ENCODE measurements around the gene CAMK1D.
"Not testable (repeated sequence)": the region's sequence is repeated elsewhere in the genome, so short reads cannot be mapped to it uniquely, and the experiment has no call there.

Gene CAMK1D

DNA sequence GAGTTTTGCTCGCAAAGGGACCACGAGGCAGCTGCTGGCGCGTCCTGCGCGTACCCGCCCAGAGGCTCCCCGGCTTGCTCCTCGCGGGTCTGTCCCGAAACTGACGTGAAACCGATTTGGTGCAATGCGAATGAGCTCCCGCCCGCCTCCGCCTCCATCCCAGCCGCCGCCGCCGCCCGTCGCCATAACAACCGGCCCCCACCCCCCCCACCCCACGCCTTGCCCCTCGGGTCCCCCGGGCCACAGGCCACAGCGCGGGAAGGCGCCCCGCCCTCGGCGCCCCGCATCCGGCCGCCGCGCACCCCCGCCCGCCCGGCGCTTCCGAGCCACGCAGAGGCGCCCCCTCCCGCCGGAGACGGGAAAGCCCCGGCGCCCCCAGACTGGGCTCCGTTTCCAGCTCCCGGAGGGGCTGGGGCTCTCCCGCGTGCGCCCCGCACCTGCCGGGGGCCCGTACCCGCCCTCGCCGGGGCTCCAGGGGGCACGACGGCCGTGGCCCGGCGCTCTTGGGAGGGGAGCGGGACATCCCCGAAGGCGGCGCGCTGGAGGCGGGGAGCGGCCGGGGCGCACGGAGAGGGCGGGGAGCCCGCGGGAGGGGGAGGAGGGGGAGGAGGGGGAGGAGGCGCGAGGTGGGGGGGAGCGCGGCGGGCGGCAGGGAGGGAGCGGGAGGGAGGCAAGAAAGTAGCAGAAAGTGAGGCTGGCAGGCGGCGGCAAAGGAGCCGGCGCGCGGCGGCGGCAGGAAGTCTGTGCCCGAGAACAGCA is at the start of gene CAMK1D:
Gene CAMK1D, plus strand, starts transcription at position 678 of the 759 bp plus-strand sequence.
- DNase-seq (ENCODE audit: low spot score) = peak; percentile 77

DNA sequence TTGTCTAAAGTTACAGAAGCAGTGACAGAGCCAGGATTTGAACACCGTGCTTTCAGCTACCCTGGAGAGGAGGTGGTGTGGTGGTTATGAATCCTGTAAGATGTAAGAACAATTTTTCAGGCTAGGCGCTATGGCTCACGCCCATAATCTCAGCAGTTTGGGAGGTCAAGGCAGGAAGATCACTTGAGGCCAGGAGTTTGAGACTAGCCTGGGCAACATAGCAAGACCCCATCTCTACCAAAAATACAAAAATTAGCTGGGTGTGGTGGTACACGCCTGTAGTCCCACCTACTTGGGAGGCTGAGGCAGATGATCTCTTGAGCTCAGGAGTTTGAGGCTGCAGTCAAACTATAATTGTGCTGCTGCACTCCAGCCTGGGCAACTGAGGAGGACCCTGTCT is 48.3 kb upstream of the CAMK1D start:
- not testable (repeated sequence) for DNase-seq (ENCODE audit: low spot score)

DNA sequence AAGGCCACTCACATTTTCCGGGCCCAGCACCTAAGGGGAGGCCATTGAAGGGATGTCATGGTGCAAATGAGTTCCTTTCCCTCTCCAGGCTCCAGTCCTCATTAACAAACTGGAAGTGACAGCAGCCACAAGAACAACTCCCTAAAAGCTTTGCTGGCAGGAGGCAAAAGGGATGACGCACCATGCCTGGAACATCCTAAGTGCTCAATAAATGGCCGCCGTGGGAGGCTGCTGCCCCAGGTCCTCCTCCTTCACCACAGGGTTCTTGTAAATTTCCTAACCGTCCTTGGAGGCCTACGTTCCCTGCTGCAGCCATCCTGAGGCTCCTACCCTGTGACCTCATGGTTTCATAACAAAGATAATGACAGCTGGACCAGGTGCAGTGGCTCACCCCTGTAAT is 41.3 kb upstream of the CAMK1D start:
- DNase-seq (ENCODE audit: low spot score) = no peak

DNA sequence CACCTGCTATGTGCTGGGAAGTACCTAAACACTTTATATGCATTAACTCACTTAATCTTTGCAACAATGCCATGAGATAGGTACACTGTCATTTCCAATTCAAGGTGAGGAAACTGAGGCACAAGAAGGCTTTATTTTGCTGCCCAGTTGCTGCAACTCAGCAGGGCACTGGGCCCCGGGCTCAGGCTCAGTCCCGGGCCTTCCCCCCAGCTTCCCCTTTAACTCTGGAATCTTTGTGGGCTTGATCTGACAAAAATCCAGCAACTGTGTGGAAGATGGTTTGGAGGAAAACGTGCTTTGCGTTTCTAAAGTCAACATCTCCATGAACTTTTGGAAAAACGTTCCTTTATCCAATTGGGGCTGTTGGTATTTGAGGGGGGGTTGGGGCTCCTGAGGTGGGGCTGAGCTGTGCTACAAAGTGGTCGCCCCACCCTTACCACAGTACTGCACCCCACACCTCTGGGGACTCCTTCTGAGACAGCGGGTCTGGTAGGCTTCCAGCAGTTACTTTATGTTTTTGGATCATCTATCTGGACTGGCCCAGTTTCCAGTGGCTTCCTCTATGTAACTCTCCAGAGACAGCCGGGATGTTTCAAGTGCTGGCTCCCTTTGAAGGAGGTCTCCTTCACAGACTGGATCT is 40.5 kb upstream of the CAMK1D start:
- DNase-seq (ENCODE audit: low spot score) = no peak

DNA sequence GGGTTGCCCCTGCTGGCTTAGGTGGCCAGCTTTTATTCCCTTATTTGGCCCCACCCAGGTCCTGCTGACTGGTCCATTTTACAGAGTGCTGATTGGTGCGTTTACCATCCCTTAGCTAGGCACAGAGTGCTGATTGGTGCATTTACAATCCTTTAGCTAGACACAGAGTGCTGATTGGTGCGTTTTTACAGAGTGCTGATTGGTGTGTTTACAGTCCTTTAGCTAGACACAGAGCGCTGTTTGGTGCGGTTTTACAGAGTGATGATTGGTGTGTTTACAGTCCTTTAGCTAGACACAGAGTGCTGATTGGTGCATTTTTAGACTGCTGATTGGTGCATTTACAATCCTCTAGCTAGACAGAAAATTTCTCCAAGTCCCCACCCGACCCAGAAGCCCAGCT is 39.6 kb upstream of the CAMK1D start:
- DNase-seq (ENCODE audit: low spot score) = not testable (repeated sequence)

DNA sequence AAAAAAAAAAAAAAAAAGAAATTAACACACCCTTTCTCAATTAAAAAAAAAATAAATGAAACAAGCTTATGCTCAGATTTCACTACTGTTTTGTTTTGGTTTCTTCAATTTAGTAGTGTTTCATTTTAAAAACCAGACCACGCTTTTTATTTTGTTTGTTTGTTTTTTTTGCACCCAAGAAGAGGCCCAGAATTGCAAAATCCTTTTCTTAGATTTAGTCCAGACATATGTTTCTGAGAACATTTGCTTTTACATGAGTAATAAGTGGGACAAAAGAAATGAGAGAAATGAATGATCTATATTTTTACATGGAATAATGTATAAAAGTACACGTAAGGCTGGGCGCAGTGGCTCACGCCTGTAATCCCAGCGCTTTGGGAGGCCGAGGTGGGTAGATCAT is 34.5 kb upstream of the CAMK1D start:
- no peak for DNase-seq (ENCODE audit: low spot score)

DNA sequence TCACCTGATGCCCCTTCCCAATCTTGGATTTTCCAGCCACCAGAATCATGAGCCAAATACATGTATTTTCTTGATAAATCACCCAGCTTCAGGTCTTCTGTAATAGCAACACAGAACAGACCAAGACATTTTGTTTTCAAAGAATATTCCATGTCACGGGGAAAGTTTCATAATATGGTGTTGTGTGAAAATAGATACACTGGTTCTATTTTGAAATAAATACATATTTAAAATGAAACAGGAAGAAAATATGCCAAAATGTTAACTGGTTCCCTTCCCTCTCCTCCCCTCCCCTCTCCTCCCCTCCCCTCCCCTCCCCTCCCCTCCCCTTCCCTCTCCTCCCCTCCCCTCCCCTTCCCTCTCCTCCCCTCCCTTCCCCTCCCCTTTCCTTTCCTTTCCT is 30.3 kb upstream of the CAMK1D start:
- no peak for DNase-seq (ENCODE audit: low spot score)

DNA sequence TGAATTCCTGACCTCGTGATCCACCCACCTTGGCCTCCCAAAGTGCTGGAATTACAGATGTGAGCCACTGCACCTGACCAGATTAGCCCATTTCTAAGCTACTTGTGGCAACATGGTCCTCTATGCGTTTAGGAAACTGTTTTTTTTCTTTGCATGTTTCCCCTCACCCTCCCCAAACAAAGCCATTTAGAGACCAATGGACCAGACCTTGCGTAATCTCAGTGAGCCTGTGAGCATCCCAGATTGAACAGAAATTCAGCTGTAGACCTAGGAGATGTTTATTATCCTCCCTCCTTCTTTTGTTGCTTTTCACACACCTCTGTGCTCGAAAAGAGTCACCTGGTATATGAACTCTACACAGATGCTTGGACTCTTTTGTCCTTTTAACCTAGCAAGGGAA is 28.5 kb upstream of the CAMK1D start:
- no peak for DNase-seq (ENCODE audit: low spot score)

DNA sequence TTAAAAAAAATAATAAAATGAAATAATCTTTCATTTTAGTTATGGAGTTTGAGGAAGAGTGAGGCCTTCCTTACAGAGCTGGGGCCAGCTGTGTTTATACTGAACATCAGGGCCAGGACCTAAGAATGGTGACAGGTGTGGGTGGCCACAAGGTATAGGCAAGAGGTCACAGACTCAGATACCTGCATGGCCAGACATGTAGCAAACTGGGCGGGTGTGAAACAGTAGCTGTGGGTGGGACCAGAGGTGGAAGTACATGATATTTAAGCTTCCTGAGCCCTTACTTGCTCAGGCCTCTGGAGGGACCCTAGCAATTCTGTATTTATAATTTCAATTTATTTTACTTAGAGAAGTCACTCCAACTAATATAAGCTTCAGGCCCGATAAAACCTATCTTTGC is 27.7 kb upstream of the CAMK1D start:
- no peak for DNase-seq (ENCODE audit: low spot score)

DNA sequence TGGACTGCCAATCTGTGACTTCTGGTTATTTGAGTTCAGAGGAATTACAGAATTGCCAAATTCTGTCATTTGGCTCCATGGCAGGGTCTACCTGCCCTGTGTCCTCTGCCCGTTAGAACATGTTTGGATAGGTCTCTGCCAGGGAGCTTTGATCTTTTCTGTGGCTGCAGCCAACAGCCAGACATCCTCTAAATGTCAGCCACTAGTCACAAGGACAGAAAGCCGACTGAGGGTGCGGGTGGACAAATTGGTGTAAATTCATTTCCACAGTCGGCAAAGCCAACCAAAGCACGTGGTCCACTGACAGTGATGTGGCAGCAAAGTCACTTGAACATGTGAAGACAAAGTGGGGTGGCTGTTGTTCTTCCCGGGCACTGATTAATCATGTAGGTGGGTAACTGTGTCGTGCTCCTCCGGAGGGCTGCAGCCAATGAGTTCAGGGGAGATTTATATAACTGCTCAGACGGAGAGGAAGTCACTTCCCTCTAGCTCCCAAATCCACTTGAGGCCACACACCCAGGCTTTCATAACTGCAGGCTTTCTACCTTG is 26.7 kb upstream of the CAMK1D start:
- DNase-seq (ENCODE audit: low spot score) = peak; percentile 21

DNA sequence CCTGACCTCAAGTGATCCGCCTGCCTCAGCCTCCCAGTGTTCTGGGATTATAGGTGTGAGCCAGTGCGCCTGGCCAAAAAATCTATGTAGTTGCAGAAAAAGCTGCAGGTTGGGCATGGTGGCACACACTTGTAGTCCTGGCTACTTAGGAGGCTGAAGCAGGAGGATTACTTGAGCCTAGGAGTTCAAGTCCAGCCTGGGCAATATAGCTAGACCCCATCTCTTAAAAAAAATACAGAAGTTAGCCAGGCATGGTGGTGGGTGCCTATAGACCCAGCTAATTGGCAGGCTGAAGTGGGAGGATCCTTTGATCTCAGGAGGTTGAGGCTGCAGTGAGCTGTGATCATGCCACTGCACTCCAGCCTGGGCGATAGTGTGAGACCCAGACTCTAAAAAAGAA is 24.8 kb upstream of the CAMK1D start:
- no peak for DNase-seq (ENCODE audit: low spot score)

DNA sequence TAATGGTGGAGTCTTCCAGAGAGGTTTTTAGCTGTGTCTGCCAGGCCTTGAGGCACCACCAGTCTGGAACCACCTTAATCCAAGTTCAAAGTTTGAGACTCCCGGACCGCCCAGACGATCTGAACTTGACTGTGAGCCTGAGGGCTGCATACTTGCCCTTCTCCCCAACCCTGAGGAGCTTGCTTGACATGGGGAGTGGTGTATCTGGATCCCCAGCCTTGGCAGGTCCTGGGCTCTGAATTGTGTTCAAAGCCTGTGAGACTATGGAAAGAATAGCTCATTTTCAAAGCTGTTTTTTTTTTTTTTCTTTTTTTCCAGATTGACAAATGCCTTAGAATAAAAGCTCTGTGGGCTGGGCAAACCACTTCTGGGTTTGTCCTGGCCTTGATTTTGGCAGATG is 22.3 kb upstream of the CAMK1D start:
- DNase-seq (ENCODE audit: low spot score) = no peak

DNA sequence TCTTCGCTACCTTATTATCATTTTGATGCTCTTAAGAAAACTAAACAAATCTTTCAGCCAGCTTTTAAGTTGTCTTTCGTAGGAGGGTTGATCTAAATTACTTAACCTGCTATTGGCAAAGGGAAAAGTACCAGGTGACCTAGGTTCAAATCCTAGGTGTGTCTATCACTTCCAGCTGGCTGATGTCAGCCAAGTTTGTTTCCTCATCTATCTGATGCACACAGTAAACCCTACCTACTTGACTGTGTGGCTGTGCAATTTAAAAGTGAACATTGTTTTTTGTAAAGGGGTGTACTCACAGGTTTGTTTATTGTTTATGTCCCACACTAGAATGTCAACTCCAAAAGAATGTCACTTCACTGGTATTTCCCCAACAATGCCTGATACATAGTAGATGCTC is 21.9 kb upstream of the CAMK1D start:
- no peak for DNase-seq (ENCODE audit: low spot score)

DNA sequence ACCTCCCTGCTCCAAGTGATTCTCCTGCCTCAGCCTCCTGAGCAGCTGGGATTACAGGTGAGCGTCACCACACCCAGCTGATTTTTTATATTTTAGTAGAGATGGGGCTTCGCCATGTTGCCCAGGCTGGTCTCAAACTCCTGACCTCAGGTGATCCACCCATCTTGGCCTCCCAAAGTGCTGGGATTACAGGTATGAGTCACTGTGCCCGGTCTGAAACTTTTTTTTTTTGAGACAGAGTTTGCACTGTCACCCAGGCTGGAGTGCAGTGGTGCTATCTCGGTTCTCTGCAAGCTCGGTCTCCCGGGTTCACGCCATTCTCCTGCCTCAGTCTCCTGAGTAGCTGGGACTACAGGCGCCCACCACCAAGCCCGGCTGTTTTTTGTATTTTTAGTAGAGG is 21.0 kb upstream of the CAMK1D start:
- not testable (repeated sequence) for DNase-seq (ENCODE audit: low spot score)

DNA sequence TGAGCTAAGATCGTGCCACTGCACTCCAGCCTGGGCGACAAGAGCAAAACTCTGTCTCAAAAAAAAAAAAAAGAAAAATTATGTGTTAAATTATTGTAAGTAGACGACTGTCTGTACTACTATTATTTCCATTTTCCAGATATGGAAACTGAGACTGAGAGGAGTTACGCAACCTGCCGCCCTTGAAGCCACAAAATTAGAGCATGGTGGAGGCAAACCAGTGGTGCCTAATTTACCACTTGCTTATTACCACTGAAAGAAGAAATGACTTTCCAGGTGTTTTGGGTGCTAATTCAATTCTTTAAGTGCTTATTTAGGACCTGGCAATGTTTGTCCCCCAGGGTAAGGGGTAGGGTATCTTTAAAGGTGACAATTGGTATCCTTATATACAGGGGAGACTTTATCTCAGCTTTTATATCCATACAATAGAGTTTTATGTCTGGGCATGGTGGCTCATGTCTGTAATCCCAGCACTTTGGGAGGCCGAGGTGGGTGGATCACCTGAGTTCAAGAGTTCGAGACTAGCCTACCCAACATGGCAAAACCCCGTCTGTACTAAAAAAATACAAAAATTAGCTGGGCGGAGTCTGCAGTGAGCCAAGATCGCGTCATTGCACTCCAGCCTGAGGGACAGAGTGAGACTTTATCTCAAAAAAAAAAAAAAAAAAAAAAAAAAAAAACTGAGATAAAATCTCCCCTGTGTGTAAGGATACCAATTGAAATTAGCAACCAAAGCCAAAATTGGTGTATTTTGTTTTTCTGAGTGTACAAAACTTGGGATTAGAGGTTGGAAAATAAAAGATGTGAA is 16.6 kb upstream of the CAMK1D start:
- no peak for DNase-seq (ENCODE audit: low spot score)

DNA sequence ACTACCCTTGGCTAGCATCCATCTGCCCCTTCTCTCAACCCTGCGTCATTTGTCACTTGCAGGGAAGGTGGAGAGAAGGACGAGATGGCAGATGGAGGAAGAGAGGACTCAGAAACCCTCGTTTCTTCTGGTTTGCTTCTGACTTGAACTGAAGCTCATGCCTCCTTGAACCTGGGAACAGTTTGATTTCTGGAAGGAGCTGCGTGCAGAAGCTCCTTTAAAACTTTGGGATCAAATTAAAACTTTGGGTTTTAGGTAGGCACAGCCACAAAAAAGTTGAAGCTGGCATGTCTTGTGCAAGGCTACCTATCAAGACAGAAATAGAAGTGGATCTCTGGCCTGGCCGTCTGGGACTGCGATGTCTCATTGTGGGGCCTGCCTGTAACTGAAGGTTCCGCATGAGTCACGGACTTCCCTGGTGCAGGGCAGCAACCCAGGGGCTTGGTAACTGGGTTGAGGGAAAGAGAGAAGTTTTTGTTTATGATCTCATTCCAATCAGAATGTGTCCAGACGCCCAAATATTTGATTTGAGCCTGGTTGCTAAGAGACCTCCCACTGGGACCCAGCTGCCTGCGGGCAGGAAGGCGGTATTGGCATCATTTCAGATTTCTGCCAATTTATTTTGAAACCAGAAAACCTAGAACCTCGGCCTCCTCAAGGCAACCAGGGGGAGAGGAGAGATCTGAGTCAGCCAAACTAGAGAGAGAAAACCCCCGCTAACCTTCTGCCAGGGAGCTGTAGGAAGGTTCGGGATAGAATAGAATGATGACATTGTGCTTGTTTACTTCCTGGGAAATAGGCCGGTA is 15.8 kb upstream of the CAMK1D start:
- peak; percentile 64 for DNase-seq (ENCODE audit: low spot score)

DNA sequence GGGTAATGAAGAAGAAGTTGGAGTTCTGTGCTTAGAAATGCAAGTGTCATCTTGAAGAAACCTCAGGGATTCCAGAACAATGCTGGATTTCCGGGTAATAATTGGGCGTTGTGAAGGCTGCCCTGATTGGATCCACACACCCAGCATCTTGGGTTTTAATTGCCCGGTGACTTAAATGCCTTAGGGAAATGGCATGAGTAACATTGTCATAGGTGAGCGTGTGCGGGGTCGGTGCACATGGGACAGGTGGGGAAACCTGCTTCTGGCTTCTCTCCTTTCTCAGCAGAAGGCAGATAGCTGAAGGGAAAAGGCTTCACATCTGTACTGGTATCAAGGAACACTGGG is 15.2 kb upstream of the CAMK1D start:
- DNase-seq (ENCODE audit: low spot score) = no peak

DNA sequence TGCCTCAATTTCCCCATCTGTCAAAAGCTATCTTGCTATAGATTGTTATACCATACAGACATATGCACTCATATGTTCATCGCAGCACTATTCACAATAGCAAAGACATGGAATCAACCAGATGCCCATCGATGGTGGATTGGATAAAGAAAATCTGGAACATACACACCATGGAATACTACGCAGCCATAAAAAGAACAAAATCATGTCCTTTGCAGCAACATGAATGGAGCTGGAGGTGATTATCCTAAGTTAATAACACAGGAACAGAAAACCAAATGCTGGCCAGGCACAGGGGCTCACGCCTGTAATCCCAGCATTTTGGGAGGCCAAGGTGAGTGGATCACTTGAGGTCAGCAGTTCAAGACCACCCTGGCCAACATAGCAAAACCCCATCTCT is 14.2 kb upstream of the CAMK1D start:
- DNase-seq (ENCODE audit: low spot score) = not testable (repeated sequence)

DNA sequence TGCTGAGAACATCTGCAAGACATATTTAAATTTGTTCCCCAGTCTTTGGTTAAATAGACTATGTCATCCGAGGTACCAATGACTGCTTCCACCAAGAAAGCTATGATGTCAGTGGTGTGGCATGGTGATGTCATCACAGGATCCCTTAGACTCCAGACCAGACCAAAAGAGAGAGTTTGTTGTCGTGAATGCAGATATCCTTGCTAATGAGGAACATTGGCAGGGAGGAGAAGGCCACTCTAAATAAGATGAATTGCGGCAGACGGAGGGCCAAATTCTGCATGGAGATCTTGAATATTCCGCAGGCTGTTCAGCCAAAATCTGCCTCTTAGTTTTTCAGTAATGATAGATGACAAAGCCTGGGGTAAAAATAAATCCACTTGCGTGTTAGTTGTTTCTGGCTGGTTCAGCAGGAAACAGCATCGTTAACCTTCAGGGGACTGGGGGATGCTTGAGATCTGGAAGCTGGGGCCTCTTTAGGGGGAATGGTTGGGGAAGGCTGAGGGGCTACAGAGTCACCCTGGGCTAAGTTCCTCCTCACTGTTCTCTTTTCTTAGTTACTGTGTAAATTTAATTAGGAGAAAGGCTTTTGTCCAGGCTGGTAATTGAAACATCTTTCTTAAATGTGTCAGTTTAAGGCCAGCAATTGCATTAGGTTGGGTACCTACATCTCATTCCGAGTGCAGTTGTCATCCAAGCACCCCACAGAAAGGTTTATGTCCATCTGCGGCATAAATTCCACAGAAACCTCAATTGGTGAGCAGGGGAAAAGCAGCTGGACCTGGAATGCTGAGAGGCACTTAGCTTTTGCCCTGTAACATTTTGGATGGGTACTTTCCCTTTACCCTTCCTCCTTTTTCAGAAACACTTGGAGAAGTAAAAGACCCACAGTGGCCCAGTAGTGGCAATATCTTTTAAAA is 11.6 kb upstream of the CAMK1D start:
- DNase-seq (ENCODE audit: low spot score) = no peak

DNA sequence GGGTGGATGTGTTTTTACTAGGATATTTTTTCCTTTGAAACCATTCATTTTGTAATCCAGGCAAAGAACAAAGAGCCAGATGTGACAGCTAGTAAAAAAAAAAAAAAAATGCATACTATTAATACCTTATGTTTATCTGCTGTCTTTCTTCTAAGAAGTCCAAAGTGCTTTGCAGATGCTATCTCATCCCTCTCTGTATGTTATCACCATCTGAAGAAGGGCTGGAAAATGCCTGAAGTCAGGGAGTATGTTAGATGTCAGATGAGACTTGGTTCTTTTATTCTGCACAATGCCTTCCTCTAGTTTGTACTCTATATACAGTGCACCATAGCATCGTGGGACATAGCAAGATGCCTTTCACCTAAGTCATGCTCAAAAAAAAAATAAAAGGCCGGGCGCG is 10.4 kb upstream of the CAMK1D start:
- no peak for DNase-seq (ENCODE audit: low spot score)

DNA sequence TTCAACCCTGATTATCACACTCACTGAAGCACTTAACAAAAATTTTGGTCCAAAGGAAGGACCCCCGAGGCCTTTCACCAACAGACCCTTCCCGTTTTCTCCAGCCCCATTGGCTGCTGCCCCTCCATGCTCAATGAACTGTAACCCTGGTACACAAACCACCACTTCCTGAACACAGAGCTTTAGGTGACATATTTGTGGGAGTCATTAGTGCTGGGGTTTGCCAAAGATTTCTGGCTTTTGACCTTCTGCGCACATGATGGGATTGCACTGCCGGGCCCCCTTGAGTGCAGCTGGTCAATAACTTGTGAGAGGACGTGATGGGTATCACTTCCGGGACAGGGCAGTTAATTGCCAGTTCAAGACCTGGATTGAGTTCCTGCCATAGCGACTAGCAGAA is 9.0 kb upstream of the CAMK1D start:
- DNase-seq (ENCODE audit: low spot score) = no peak
